ENCODE measurements around the gene EXOC2.

EXOC2 gene

GRCh38 chr6:451336-451735 is 241.6 kb downstream of the EXOC2 start:
- in situ Hi-C loops (cut with HindIII; ENCODE audit: low sequenced_read_pairs): no loop called here

- in situ Hi-C loops (cut with HindIII; ENCODE audit: low sequenced_read_pairs): loop anchor here (5.0 kb wide), 2 partner anchors 37 to 43 kb away; no protein-coding TSS in a partner anchor
Observed at GRCh38 chr6:449486-450419, 243.2 kb downstream of the EXOC2 start.

- in situ Hi-C loops (cut with HindIII; ENCODE audit: low sequenced_read_pairs): loop anchor here (5.0 kb wide), 2 partner anchors 37 to 43 kb away; no protein-coding TSS in a partner anchor
Observed at GRCh38 chr6:449057-449430, 243.9 kb downstream of the EXOC2 start.

GRCh38 chr6:448296-449056 is 244.5 kb downstream of the EXOC2 start:
- in situ Hi-C loops (cut with HindIII; ENCODE audit: low sequenced_read_pairs): loop anchor here (5.0 kb wide), 2 partner anchors 36 to 44 kb away; no protein-coding TSS in a partner anchor

- in situ Hi-C loops (cut with HindIII; ENCODE audit: low sequenced_read_pairs): loop anchor here (5.0 kb wide), 2 partner anchors 35 to 45 kb away; no protein-coding TSS in a partner anchor
Observed at GRCh38 chr6:447381-448165, 245.4 kb downstream of the EXOC2 start.

- in situ Hi-C loops (cut with HindIII; ENCODE audit: low sequenced_read_pairs): loop anchor here (5.0 kb wide), 2 partner anchors 34 to 46 kb away; no protein-coding TSS in a partner anchor
Observed at GRCh38 chr6:446418-447366, 246.2 kb downstream of the EXOC2 start.

- in situ Hi-C loops (cut with HindIII; ENCODE audit: low sequenced_read_pairs): loop anchor here (5.0 kb wide), 2 partner anchors 33 to 47 kb away; no protein-coding TSS in a partner anchor
Observed at GRCh38 chr6:445571-446417, 247.1 kb downstream of the EXOC2 start.

- in situ Hi-C loops (cut with HindIII; ENCODE audit: low sequenced_read_pairs): loop anchor here (5.0 kb wide), 2 partner anchors 32 to 48 kb away; no protein-coding TSS in a partner anchor
Observed at GRCh38 chr6:444653-445275, 248.2 kb downstream of the EXOC2 start.

- in situ Hi-C loops (cut with HindIII; ENCODE audit: low sequenced_read_pairs): no loop called here
Observed at GRCh38 chr6:443621-444159, 249.2 kb downstream of the EXOC2 start.

- in situ Hi-C loops (cut with HindIII; ENCODE audit: low sequenced_read_pairs): no loop called here
Observed at GRCh38 chr6:441126-441920, 251.6 kb downstream of the EXOC2 start.

- in situ Hi-C loops (cut with HindIII; ENCODE audit: low sequenced_read_pairs): no loop called here
Observed at GRCh38 chr6:439641-440167, 253.2 kb downstream of the EXOC2 start.

GRCh38 chr6:438634-439170 is 254.2 kb downstream of the EXOC2 start:
- in situ Hi-C loops (cut with HindIII; ENCODE audit: low sequenced_read_pairs): no loop called here

- in situ Hi-C loops (cut with HindIII; ENCODE audit: low sequenced_read_pairs): no loop called here
Observed at GRCh38 chr6:437037-437392, 255.9 kb downstream of the EXOC2 start.

GRCh38 chr6:436308-437036 is 256.5 kb downstream of the EXOC2 start:
- in situ Hi-C loops (cut with HindIII; ENCODE audit: low sequenced_read_pairs): no loop called here

- in situ Hi-C loops (cut with HindIII; ENCODE audit: low sequenced_read_pairs): no loop called here
Observed at GRCh38 chr6:435441-436307, 257.3 kb downstream of the EXOC2 start.
